Upper lobe of left lung (tissue), 6 donors: ENCODE data around the gene PPP6R1. TPM values are rescaled to one million over a fixed set of nuclear protein-coding genes. Genes with fewer than 3 reads are reported as not detected.

Source experiments
- ATAC-seq, 2 donors: fragments of 200-7000 bp; cut with Tn5 transposase; one replicate each; pipeline ENCODE4 v1.9.1; 2022; ENCODE audit warnings: mild to moderate bottlenecking in 2 of 2, moderate library complexity in 2 of 2; ENCODE audit not compliant: low FRiP score in 2 of 2
- DNase-seq, 2 donors: peaks; one replicate each; pipeline ENCODE4 v3.0.0-alpha.2; 2019 to 2020
- H3K27ac ChIP-seq, 4 donors: fragments of 200-600 bp; sonication (generic); one replicate each; pipeline ENCODE4 v1.5.1; 2016 to 2019
- H3K27me3 ChIP-seq, 4 donors: fragments of 200-600 bp; sonication (generic); one replicate each; pipeline ENCODE4 v1.5.1; 2017 to 2019
- H3K36me3 ChIP-seq, 4 donors: fragments of 200-600 bp; sonication (generic); one replicate each; pipeline ENCODE4 v1.5.1; 2016 to 2019
- H3K4me1 ChIP-seq, 4 donors: fragments of 200-600 bp; sonication (generic); one replicate each; pipeline ENCODE4 v1.5.1; 2018 to 2019
- H3K4me3 ChIP-seq, 4 donors: fragments of 200-600 bp; sonication (generic); one replicate each; pipeline ENCODE4 v1.5.1; 2017 to 2019; ENCODE audit warnings: mild to moderate bottlenecking in 2 of 4, moderate library complexity in 1 of 4
- H3K9me3 ChIP-seq, 4 donors: fragments of 200-600 bp; sonication (generic); one replicate each; pipeline ENCODE4 v1.5.1; 2018 to 2019
- EP300 ChIP-seq, 4 donors: sonication (generic); formaldehyde crosslinking; IDR thresholded peaks; one replicate each; pipeline ENCODE4 v1.5.1; 2017; ENCODE audit warnings: antibody characterized with exemption in 4 of 4, control low read depth in 2 of 4
- POLR2A ChIP-seq, 4 donors: fragments of 450-650 bp; IDR thresholded peaks; one replicate each; pipeline ENCODE4 v1.5.1; 2016 to 2017; ENCODE audit warnings: antibody characterized with exemption in 4 of 4, mild to moderate bottlenecking in 2 of 4
- POLR2AphosphoS5 ChIP-seq, 2 donors: sonication (generic); formaldehyde crosslinking; IDR thresholded peaks; one replicate each; pipeline ENCODE4 v1.5.1; 2017; ENCODE audit warnings: antibody characterized with exemption in 2 of 2
- WGBS, 2 donors: methylation state at CpG; one replicate each; pipeline ENCODE4 v1.1.5; 2017 to 2018; 5-methylcytosine and 5-hydroxymethylcytosine counted together
- small RNA-seq, 4 donors: library from RNA; depleted of rRNA; stranded (forward); fragments of <200 nt; gene quantifications; one replicate each; pipeline ENCODE3, GENCODE V24; 2016
- total RNA-seq, 6 donors: library from RNA; depleted of rRNA in 4 of 6; stranded (reverse); fragments of >200 nt in 4 of 6; gene quantifications; one replicate each; pipeline versions ENCODE4 v1.1.0 to v1.2.1, GENCODE V29; 2016 to 2021
- TF ChIP-seq, protein P1 (sequence below), 6 experiments: fragments of 450-650 bp in 4 of 6; fragments of 200-600 bp in 2 of 6; sonication (generic) in 2 of 6; IDR thresholded peaks; one replicate each; pipeline ENCODE4 v1.5.1; 2016 to 2019; ENCODE audit warnings: antibody characterized with exemption in 6 of 6
- donor health status: DM: no; HTN: no; CAD: no; lungs with moderate emphysema.
- donor health status: DM: no; HTN: yes; CAD: no; lungs with severe emphysema.

The PPP6R1 gene
- total RNA-seq, 6 donors from 2014 or later, result 49.0 to 104 (median 76.7) TPM

DNA sequence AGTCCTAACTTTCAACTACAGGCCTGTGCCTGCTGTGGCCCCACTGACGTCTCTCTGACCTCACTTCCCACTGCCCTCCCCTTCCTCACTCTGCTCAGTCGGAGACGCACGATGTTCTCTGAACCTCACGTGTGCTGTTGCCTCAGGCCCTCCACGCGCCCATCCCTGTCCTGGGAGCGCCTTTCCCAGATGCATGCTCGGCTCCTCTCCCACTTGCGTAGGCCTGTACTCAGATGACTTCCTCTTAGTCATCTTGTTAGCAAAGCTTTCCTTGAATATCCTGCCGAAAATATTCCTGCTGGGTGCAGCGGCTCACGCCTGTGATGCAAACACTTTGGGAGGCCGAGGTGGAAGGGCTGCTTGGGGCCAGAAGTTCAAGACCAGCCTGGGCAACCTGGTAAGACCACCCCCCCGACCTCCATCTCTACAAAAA is 69.4 kb downstream of the PPP6R1 start:
- Histone ChIP-seq H3K4me1 (peaks cover 0 to 5% (median 0%) of the 10 kb centered on the region in 4 donors), H3K4me3 (no peak overlapping the region), H3K36me3 (no peaks in the 10 kb centered on the region), H3K27ac (no peak overlapping the region), H3K9me3 (no peaks in the 10 kb centered on the region), H3K27me3 (no peaks in the 10 kb centered on the region)
- TF ChIP-seq POLR2AphosphoS5 (IDR thresholded peaks at IDR 0.05) (no peak), POLR2A (IDR thresholded peaks at IDR 0.05) (no peak), EP300 (IDR thresholded peaks at IDR 0.05) (no peak)
- TF ChIP-seq, protein P1, sequence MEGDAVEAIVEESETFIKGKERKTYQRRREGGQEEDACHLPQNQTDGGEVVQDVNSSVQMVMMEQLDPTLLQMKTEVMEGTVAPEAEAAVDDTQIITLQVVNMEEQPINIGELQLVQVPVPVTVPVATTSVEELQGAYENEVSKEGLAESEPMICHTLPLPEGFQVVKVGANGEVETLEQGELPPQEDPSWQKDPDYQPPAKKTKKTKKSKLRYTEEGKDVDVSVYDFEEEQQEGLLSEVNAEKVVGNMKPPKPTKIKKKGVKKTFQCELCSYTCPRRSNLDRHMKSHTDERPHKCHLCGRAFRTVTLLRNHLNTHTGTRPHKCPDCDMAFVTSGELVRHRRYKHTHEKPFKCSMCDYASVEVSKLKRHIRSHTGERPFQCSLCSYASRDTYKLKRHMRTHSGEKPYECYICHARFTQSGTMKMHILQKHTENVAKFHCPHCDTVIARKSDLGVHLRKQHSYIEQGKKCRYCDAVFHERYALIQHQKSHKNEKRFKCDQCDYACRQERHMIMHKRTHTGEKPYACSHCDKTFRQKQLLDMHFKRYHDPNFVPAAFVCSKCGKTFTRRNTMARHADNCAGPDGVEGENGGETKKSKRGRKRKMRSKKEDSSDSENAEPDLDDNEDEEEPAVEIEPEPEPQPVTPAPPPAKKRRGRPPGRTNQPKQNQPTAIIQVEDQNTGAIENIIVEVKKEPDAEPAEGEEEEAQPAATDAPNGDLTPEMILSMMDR (IDR thresholded peaks at IDR 0.05), result no peak
- peak in 1 of 2 donors; percentile 94 for ATAC-seq
- WGBS, 2 donors, result 60 to 63% methylated on average over 15 of the region's 15 CpGs
- peak in 1 of 2 donors; percentile 25 for DNase-seq

DNA sequence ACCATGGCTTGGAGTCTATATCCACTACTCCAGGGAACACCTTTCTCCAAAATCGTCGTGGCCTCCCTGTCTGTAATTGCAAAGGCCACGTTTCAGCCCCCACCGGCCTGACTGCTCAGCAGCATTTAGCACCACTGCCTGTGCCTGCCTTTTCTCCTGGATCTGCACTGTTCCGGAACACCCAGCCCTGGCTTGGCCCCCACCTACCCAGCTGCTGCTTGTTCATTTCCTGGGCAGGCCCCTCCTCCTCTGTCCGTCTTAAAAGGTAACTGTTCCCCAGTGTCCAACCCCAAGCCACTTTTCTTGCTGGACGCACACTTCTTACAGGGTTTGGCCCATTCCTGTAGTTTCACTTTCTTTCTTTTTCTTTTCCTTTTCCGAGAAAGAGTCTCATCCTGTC is 70.2 kb downstream of the PPP6R1 start:
- Histone ChIP-seq H3K4me3 (no peak overlapping the region), H3K27ac (no peak overlapping the region), H3K36me3 (no peaks in the 10 kb centered on the region), H3K9me3 (no peaks in the 10 kb centered on the region), H3K27me3 (no peaks in the 10 kb centered on the region), H3K4me1 (peaks cover 0 to 5% (median 0%) of the 10 kb centered on the region in 4 donors)
- 51 to 53% methylated on average over 7 to 8 of the region's 8 CpGs for WGBS, 2 donors
- ATAC-seq (no peak), DNase-seq (no peak)
- TF ChIP-seq, protein P1 (IDR thresholded peaks at IDR 0.05), result no peak
- TF ChIP-seq POLR2AphosphoS5 (IDR thresholded peaks at IDR 0.05), result no peak
- no peak for TF ChIP-seq EP300 (IDR thresholded peaks at IDR 0.05)
- TF ChIP-seq POLR2A (IDR thresholded peaks at IDR 0.05), result no peak

DNA sequence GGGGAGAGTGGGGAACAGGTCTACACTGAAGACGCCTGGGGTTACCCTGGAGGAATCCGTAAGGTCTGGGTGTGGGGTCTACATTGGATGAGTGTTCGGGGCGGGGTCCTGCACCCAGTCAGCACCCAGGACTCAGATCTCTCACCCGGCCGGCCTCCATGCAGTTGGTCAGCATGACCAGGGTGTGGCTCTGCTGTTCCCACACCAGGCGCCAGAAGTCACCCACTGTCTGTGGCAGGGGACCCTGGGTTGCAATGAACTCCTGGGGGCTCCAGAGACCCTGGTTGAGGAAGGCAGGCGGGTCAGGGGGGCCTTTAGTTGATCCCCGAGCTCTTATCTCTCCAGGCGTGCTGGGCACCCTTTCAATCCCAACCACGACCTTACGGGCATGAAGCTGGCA is 72.7 kb downstream of the PPP6R1 start:
- Histone ChIP-seq H3K4me1 (peaks cover 0 to 5% (median 0%) of the 10 kb centered on the region in 4 donors), H3K4me3 (no peak overlapping the region), H3K27me3 (peaks cover 0 to 11% (median 4%) of the 10 kb centered on the region in 4 donors), H3K36me3 (no peaks in the 10 kb centered on the region), H3K9me3 (no peaks in the 10 kb centered on the region), H3K27ac (no peak overlapping the region)
- WGBS, 2 donors, result 75 to 78% methylated on average over 7 to 12 of the region's 12 CpGs
- ATAC-seq (peak in 1 of 2 donors; percentile 36), DNase-seq (no peak)
- TF ChIP-seq POLR2AphosphoS5 (IDR thresholded peaks at IDR 0.05), result no peak
- no peak for TF ChIP-seq POLR2A (IDR thresholded peaks at IDR 0.05)
- TF ChIP-seq, protein P1 (IDR thresholded peaks at IDR 0.05), result no peak
- TF ChIP-seq EP300 (IDR thresholded peaks at IDR 0.05), result no peak

DNA sequence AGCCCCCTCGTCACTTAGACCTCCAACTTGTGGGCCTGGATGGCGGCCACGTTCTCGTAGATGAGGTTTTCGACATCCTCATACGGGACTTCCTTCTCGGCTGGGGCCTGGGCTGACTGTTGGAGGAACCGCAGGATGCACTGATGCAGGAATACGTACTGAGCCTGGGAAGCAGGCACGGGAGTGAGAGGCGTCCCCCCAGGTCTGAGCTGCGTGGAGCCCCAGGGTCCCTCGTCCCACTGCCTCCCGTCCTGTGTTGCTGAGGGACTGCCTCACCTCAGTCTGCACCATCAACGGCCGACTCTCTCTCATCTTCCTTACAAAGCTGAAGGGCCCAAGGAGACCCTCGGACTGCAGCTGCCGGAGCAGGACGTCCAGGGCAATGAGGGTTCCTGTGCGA is 77.1 kb downstream of the PPP6R1 start:
- ATAC-seq (no peak), DNase-seq (no peak)
- Histone ChIP-seq H3K36me3 (no peaks in the 10 kb centered on the region), H3K4me1 (peaks cover 10 to 17% (median 14%) of the 10 kb centered on the region in 4 donors), H3K27me3 (peaks cover 0 to 50% (median 26%) of the 10 kb centered on the region in 4 donors), H3K27ac (no peak overlapping the region), H3K9me3 (peaks cover 0 to 3% (median 0%) of the 10 kb centered on the region in 4 donors), H3K4me3 (no peak overlapping the region)
- TF ChIP-seq EP300 (IDR thresholded peaks at IDR 0.05), result no peak
- TF ChIP-seq, protein P1 (IDR thresholded peaks at IDR 0.05), result no peak
- no peak for TF ChIP-seq POLR2A (IDR thresholded peaks at IDR 0.05)
- no peak for TF ChIP-seq POLR2AphosphoS5 (IDR thresholded peaks at IDR 0.05)
- 66 to 88% methylated on average over 4 to 19 of the region's 20 CpGs for WGBS, 2 donors

Small RNAs within 50 kb of the gene (small RNA-seq; reads per million reads assigned to genes)
- gene MIR6802 (0 to 0.07 (median 0.03) reads per million in 4 donors), gene MIR6803 (0.12 to 0.43 (median 0.30) reads per million in 4 donors), gene MIR6804 (0 to 0.18 (median 0.05) reads per million in 4 donors)

Other genes with a start within 250 kb of the PPP6R1 start
- 1 to 10 TPM in 2 of 6 donors, under 1 TPM in 3, not detected in 1; 0.26 to 6.3 (median 0.98) TPM for gene GP6, start 220.8 kb downstream of the PPP6R1 start, total RNA-seq
- gene RDH13, start 195.9 kb downstream of the PPP6R1 start, total RNA-seq, result 10 to 100 TPM; 24.0 to 72.3 (median 28.1) TPM
- gene EPS8L1, start 183.1 kb downstream of the PPP6R1 start, total RNA-seq, result 10 to 100 TPM; 30.2 to 55.7 (median 43.3) TPM
- 100 to 1,000 TPM in 5 of 6 donors, 10 to 100 TPM in 1; 99.6 to 369 (median 158) TPM for gene PPP1R12C, start 141.4 kb downstream of the PPP6R1 start, total RNA-seq
- 10 to 100 TPM in 1 of 6 donors, 1 to 10 TPM in 4, not detected in 1; 1.3 to 31.2 (median 2.4) TPM for gene TNNT1, start 109.8 kb downstream of the PPP6R1 start, total RNA-seq
- 10 to 100 TPM in 2 of 6 donors, 1 to 10 TPM in 4; 1.0 to 14.6 (median 5.9) TPM for gene TNNI3, start 101.3 kb downstream of the PPP6R1 start, total RNA-seq
- gene DNAAF3, start 92.4 kb downstream of the PPP6R1 start, total RNA-seq, result 10 to 100 TPM in 4 of 6 donors, 1 to 10 TPM in 2; 4.2 to 27.4 (median 18.3) TPM
- gene SYT5, start 78.7 kb downstream of the PPP6R1 start, total RNA-seq, result under 1 TPM in 2 of 6 donors, not detected in 4; 0.11 to 0.91 TPM
- 1 to 10 TPM in 1 of 6 donors, under 1 TPM in 4, not detected in 1; 0.30 to 3.1 (median 0.67) TPM for gene PTPRH, start 49.5 kb downstream of the PPP6R1 start, total RNA-seq
- gene TMEM86B, start 30.3 kb downstream of the PPP6R1 start, total RNA-seq, result 10 to 100 TPM in 1 of 6 donors, 1 to 10 TPM in 5; 2.0 to 10.5 (median 4.8) TPM
- gene HSPBP1, start 21.1 kb upstream of the PPP6R1 start, total RNA-seq, result 10 to 100 TPM; 21.0 to 34.6 (median 30.1) TPM
- 1 to 10 TPM in 5 of 6 donors, not detected in 1; 1.0 to 2.7 (median 1.1) TPM for gene BRSK1, start 25.0 kb upstream of the PPP6R1 start, total RNA-seq
- gene TMEM150B, start 66.3 kb upstream of the PPP6R1 start, total RNA-seq, result 10 to 100 TPM in 5 of 6 donors, 1 to 10 TPM in 1; 8.2 to 67.7 (median 29.7) TPM
- gene KMT5C, start 80.9 kb upstream of the PPP6R1 start, total RNA-seq, result 100 to 1,000 TPM in 1 of 6 donors, 10 to 100 TPM in 4, 1 to 10 TPM in 1; 9.1 to 111 (median 15.6) TPM
- gene COX6B2, start 95.7 kb upstream of the PPP6R1 start, total RNA-seq, result under 1 TPM in 1 of 6 donors, not detected in 5; 0.20 TPM
- gene GARIN5B, start 104.2 kb upstream of the PPP6R1 start, total RNA-seq, result not detected
- gene IL11, start 111.4 kb upstream of the PPP6R1 start, total RNA-seq, result under 1 TPM in 2 of 6 donors, not detected in 4; 0.20 to 0.34 TPM
- gene TMEM190, start 117.8 kb upstream of the PPP6R1 start, total RNA-seq, result 10 to 100 TPM in 4 of 6 donors, 1 to 10 TPM in 1, under 1 TPM in 1; 0.92 to 48.6 (median 20.9) TPM
- gene TMEM238, start 125.3 kb upstream of the PPP6R1 start, total RNA-seq, result 10 to 100 TPM; 22.0 to 54.6 (median 36.0) TPM
- 1,000 to 10,000 TPM in 2 of 6 donors, 100 to 1,000 TPM in 4; 308 to 1,892 (median 534) TPM for gene RPL28, start 126.9 kb upstream of the PPP6R1 start, total RNA-seq
- 10 to 100 TPM in 5 of 6 donors, 1 to 10 TPM in 1; 6.5 to 31.6 (median 19.0) TPM for gene UBE2S, start 148.8 kb upstream of the PPP6R1 start, total RNA-seq
- not detected for gene SHISA7, start 184.3 kb upstream of the PPP6R1 start, total RNA-seq
- gene ISOC2, start 202.6 kb upstream of the PPP6R1 start, total RNA-seq, result 10 to 100 TPM in 5 of 6 donors, 1 to 10 TPM in 1; 4.2 to 44.8 (median 36.7) TPM
- not detected for gene C19orf85, start 205.7 kb upstream of the PPP6R1 start, total RNA-seq
- gene ZNF628, start 217.6 kb upstream of the PPP6R1 start, total RNA-seq, result 10 to 100 TPM in 5 of 6 donors, 1 to 10 TPM in 1; 9.9 to 32.1 (median 12.4) TPM
- gene NAT14, start 226.2 kb upstream of the PPP6R1 start, total RNA-seq, result 10 to 100 TPM; 13.1 to 19.2 (median 16.3) TPM
- 10 to 100 TPM in 1 of 6 donors, 1 to 10 TPM in 4, under 1 TPM in 1; 0.39 to 10.1 (median 6.7) TPM for gene SSC5D, start 229.4 kb upstream of the PPP6R1 start, total RNA-seq